Ascending aorta (tissue), 2 donors: ENCODE measurements around the gene LRP10. TPM values are rescaled to one million over a fixed set of nuclear protein-coding genes. Genes with fewer than 3 reads are reported as not detected.

Source experiments
- DNase-seq, 2 donors: peaks; one replicate each; pipeline ENCODE4 v3.0.0-alpha.2; 2019; ENCODE audit warnings: low spot score in 2 of 2
- H3K27ac ChIP-seq, 2 donors: fragments of 200-600 bp; sonication (generic); one replicate each; pipeline ENCODE4 v1.5.1; 2016 to 2017; ENCODE audit warnings: mild to moderate bottlenecking in 1 of 2
- H3K27me3 ChIP-seq: fragments of 200-600 bp; sonication (generic); one replicate; pipeline ENCODE4 v1.5.1; 2017
- H3K36me3 ChIP-seq, 2 donors: fragments of 200-600 bp; sonication (generic); one replicate each; pipeline ENCODE4 v1.5.1; 2016
- H3K4me1 ChIP-seq, 2 donors: fragments of 200-600 bp; sonication (generic); one replicate each; pipeline ENCODE4 v1.5.1; 2016 to 2017; ENCODE audit warnings: mild to moderate bottlenecking in 1 of 2
- H3K4me3 ChIP-seq, 2 donors: fragments of 200-600 bp; sonication (generic); one replicate each; pipeline ENCODE4 v1.5.1; 2016 to 2017; ENCODE audit warnings: mild to moderate bottlenecking in 1 of 2
- H3K9me3 ChIP-seq, 2 donors: fragments of 200-600 bp; sonication (generic); one replicate each; pipeline ENCODE4 v1.5.1; 2016
- CTCF ChIP-seq, 3 experiments: fragments of 200-600 bp in 2 of 3; fragments of 450-650 bp in 1 of 3; sonication (generic) in 2 of 3; IDR thresholded peaks; one replicate each; pipeline ENCODE4 v1.5.1; 2016 to 2019; ENCODE audit warnings: antibody characterized with exemption in 3 of 3, mild to moderate bottlenecking in 1 of 3, moderate library complexity in 1 of 3
- intact Hi-C: fragments of 100-400 bp; cut with DNase I; formaldehyde crosslinking; loops from one replicate; pipeline ENCODE4 v1.15.1; 2023
- total RNA-seq: library from RNA; depleted of rRNA; stranded (reverse); fragments of >200 nt; gene quantifications from one replicate; pipeline ENCODE4 v1.1.0, GENCODE V29; 2016

LRP10 gene
- total RNA-seq, 1 donor from 2014 or later = 214 TPM

- intact Hi-C loops = no loop called here
- no peaks in the 10 kb centered on the region for H3K9me3 ChIP-seq
- peaks cover under 1 to 2% of the 10 kb centered on the region in 2 donors for H3K4me1 ChIP-seq
- H3K27ac ChIP-seq = no peak overlapping the region
- TF ChIP-seq CTCF (IDR thresholded peaks at IDR 0.05) = no peak
- peaks cover 8 to 18% of the 10 kb centered on the region in 2 donors for H3K36me3 ChIP-seq
- H3K27me3 ChIP-seq = no peaks in the 10 kb centered on the region
- DNase-seq = no peak
- H3K4me3 ChIP-seq = no peak overlapping the region
Observed at GRCh38 chr14:22882529-22883172, 11.1 kb downstream of the LRP10 start.

DNA sequence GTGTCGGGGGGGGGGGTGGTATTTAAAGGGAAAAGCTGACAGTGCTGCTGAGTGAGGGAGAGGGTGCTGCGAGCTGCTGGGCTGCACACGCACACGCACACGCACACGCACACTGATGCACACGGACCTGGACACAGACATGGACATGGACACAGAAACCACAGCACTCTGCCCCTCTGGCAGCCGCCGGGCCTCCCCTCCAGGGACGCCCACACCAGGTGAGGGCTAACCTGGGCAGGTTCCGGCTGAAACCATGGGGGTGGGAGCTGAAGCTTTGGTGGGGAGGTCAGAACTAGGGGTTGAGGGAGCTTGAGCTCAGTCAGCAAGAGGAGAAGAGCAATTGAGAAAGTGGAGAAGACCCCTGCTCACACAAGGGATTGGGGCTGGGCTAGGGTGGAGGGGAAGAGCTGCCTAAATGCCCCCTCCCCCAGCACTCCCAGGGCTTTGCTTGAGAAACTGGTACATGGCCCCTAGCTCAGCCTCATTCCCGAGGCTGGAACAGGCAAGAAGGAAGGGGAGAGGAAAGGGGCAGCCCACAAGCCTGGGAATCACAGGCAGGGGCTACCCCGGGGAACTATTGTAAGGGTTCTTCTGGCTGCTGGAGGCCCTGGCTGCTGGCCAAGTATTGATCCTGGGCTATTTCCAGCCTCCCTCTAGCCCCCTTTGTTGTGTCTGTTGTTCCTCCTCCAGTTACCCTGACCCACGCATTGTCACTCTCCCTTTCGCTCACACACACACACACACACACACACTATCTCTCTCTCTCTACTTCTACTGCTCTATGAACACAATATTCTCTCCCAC lies 11.8 kb downstream of the LRP10 start, which contains the start of gene REM2:
Gene REM2, plus strand, starts transcription at position 50 of the 804 bp plus-strand sequence. Its CDS starts 66 bp downstream, at position 116.
- Histone ChIP-seq H3K9me3 (no peaks in the 10 kb centered on the region), H3K4me1 (peaks cover 3 to 5% of the 10 kb centered on the region in 2 donors), H3K4me3 (no peak within 1 kb of the TSS), H3K27me3 (no peaks in the 10 kb centered on the region), H3K27ac (no peak within 1 kb of the TSS), H3K36me3 (peaks cover under 1 to 11% of the 10 kb centered on the region in 2 donors)
- TF ChIP-seq CTCF (IDR thresholded peaks at IDR 0.05) = no peak
- no peak for DNase-seq
- intact Hi-C loops = no loop called here

- Histone ChIP-seq H3K9me3 (no peaks in the 10 kb centered on the region), H3K27me3 (no peaks in the 10 kb centered on the region), H3K4me3 (no peak overlapping the region), H3K4me1 (peaks cover 3 to 5% of the 10 kb centered on the region in 2 donors), H3K36me3 (peaks cover 0 to 3% of the 10 kb centered on the region in 2 donors), H3K27ac (no peak overlapping the region)
- no peak for DNase-seq
- intact Hi-C loops = no loop called here
- TF ChIP-seq CTCF (IDR thresholded peaks at IDR 0.05) = no peak
Observed at GRCh38 chr14:22884076-22884737, 12.7 kb downstream of the LRP10 start.

- peaks cover 3 to 5% of the 10 kb centered on the region in 2 donors for H3K4me1 ChIP-seq
- no peak overlapping the region for H3K4me3 ChIP-seq
- intact Hi-C loops = no loop called here
- no peaks in the 10 kb centered on the region for H3K9me3 ChIP-seq
- no peaks in the 10 kb centered on the region for H3K27me3 ChIP-seq
- no peak for TF ChIP-seq CTCF (IDR thresholded peaks at IDR 0.05)
- H3K27ac ChIP-seq = no peak overlapping the region
- H3K36me3 ChIP-seq = no peaks in the 10 kb centered on the region
- DNase-seq = no peak
Observed at GRCh38 chr14:22884738-22885523, 13.4 kb downstream of the LRP10 start.

- intact Hi-C loops = loop anchor here (1.0 kb wide), 1 partner anchor 14 kb away; no protein-coding TSS in a partner anchor
- H3K9me3 ChIP-seq = no peaks in the 10 kb centered on the region
- no peaks in the 10 kb centered on the region for H3K36me3 ChIP-seq
- TF ChIP-seq CTCF (IDR thresholded peaks at IDR 0.05) = no peak
- no peak overlapping the region for H3K27ac ChIP-seq
- peak overlapping the region in 1 of 2 donors; percentile 68 for H3K4me3 ChIP-seq
- no peaks in the 10 kb centered on the region for H3K27me3 ChIP-seq
- peaks cover 3 to 5% of the 10 kb centered on the region in 2 donors for H3K4me1 ChIP-seq
- no peak for DNase-seq
Observed at GRCh38 chr14:22885975-22886374, 14.4 kb downstream of the LRP10 start.
